Measurements from ENCODE around the gene TMEM63A.

- TF ChIP-seq, protein P1, sequence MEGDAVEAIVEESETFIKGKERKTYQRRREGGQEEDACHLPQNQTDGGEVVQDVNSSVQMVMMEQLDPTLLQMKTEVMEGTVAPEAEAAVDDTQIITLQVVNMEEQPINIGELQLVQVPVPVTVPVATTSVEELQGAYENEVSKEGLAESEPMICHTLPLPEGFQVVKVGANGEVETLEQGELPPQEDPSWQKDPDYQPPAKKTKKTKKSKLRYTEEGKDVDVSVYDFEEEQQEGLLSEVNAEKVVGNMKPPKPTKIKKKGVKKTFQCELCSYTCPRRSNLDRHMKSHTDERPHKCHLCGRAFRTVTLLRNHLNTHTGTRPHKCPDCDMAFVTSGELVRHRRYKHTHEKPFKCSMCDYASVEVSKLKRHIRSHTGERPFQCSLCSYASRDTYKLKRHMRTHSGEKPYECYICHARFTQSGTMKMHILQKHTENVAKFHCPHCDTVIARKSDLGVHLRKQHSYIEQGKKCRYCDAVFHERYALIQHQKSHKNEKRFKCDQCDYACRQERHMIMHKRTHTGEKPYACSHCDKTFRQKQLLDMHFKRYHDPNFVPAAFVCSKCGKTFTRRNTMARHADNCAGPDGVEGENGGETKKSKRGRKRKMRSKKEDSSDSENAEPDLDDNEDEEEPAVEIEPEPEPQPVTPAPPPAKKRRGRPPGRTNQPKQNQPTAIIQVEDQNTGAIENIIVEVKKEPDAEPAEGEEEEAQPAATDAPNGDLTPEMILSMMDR (IDR thresholded peaks at IDR 0.05; ENCODE audit: low read depth, low read length, poor library complexity, severe bottlenecking), result no peak
- no peak for TF ChIP-seq EZH2phosphoT487 (IDR thresholded peaks at IDR 0.05; ENCODE audit: borderline replicate concordance, low read length)
These were observed 4.8 kb upstream of the TMEM63A start for GRCh38 chr1:225887030-225887314.

Data from DOHH2 (cell line).